Stimulated activated CD8-positive, alpha-beta memory T cell treated with anti-CD3 and anti-CD28 coated beads, Interleukin-12 subunit alpha, Interleukin-12 subunit beta, amount 100 ng/mL, for 1 hour (primary cell): ENCODE measurements around the gene PLEKHA7.
"Not testable (repeated sequence)": the region's sequence is repeated elsewhere in the genome, so short reads cannot be mapped to it uniquely, and the experiment has no call there.

Experiments
- DNase-seq: peaks from one replicate; pipeline ENCODE4 v3.0.0-alpha.2; 2020; ENCODE audit warnings: low read depth

The PLEKHA7 gene

GRCh38 chr11:16904761-16905160 is 109.5 kb downstream of the PLEKHA7 start:
- DNase-seq: not testable (repeated sequence)

DNA sequence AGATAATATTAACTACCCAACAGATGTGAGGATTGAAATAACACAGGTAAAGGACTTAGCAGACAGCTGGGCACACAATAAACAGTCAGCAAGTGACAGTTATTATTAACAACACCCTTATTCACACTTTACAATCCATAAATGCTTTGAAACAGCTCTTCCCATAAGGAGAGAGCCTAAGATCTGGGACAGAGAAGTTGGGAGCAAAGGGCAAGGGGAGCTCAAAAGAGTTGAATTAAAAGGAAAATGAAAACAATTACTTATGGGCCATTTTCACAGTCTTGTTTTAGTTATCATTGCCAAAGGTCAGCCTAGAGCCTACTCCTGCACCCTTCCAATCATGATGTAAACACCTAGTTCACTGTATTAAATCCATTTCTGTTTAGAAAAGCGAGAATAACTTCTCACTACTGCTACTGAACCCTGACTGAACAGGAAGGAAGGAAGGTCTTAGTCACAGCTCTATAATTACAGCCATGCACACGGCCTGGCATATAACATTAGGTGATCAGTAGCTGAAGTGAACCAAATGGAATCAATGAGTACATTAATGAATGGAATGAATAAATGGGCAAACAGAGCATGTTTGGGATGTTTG is 111.3 kb downstream of the PLEKHA7 start:
- DNase-seq: no peak

- no peak for DNase-seq
Measured at GRCh38 chr11:16902182-16902581, 112.0 kb downstream of the PLEKHA7 start.

GRCh38 chr11:16900491-16900890 is 113.7 kb downstream of the PLEKHA7 start:
- no peak for DNase-seq

GRCh38 chr11:16899708-16900303 is 114.4 kb downstream of the PLEKHA7 start:
- no peak for DNase-seq

DNA sequence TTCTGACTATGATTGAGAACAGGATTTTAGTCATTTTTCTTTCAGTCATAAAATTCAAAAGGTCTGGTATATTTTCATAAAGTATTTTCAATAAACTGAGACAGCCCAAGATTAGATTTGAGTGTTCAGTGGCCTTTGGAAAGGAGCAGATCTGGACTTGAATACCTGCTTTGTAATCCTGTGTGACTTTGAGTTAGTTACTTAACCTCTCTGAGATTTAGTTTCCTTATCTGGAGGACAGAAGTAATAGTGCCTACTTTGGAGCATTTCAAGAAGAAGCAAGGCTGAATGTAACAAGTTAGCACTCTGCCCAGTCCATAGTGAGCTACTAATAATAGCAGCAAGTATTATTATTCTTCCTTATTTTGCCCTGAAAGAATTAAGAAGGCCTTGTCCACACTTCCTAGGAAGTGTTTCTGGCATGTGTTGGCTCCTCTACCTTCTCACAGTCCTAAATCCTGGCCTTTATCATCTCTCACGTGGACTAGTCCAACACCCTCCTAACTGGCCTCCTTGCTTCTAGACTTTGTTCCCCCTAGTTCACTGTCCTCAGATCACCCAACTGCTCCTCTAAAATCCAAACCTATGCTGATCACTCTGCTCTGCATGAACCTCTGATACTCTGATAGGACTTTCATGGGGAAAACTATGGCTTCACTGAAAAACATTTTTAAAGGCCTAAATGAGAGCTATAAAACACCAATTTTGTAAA is 115.8 kb downstream of the PLEKHA7 start:
- DNase-seq: no peak

DNA sequence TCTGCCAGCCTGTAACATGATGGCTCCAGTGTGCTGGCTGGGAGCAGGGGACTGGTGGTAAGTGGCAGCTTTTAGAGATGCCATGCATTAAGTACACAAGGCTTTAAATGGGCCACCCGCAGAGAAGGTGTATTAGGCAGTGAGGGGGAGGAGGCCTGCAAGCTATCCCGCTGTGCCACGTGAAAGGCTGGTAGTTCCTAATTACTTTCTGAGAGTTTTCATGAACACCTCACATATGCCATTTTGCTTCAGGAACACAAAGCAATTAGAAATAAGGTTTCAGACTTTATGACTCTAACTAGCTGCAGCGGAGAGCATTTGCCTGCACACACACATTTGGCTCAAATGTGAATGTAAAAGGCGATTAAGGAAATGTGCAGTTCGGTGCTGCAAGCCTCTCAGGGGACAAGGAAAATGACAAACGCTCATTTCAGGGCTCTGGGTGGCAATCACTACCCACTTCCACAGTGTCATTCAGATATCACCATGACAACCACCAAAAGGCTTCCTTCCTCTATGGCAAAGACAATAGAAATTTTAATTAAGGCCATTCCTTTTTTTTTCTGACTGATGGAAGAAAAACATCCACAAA is 116.6 kb downstream of the PLEKHA7 start:
- no peak for DNase-seq

DNA sequence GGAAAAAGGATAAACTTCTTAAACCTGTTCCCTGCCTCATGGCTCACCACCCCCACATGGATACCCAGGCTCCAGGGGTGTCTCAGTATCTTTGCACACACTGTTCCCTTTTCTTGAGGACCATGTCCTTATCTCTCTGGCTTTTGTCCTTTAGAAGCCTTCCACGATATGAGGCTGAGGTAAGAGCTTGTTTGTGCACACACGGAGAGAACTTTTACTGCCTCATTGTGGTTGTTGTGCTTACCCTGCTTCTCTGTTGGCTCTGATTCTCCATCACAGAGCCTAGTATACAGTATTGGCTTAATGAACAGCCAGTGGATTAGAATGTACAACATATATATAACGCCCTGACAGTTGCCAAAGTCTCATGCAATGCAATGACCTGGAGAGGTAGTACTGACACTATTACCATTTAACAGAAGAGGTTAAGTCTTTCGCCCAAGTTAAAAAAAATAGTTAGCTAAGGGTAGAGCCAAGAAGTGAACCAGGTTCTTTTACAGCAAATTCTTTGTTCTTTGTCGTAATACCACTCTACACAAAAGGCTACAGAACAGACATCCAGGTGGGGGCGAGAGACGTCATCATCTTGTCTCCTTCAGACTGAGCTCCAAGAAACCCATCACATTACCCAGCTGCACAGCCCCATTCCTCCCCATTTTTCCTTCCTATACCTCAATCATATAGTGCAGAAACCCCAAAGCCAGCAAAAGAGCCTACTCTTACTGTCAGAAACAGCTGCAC is 117.3 kb downstream of the PLEKHA7 start:
- DNase-seq: no peak

GRCh38 chr11:16895306-16895705 is 118.9 kb downstream of the PLEKHA7 start:
- no peak for DNase-seq

GRCh38 chr11:16893456-16894066 is 120.7 kb downstream of the PLEKHA7 start:
- no peak for DNase-seq

GRCh38 chr11:16891964-16892363 is 122.2 kb downstream of the PLEKHA7 start:
- DNase-seq: no peak

DNA sequence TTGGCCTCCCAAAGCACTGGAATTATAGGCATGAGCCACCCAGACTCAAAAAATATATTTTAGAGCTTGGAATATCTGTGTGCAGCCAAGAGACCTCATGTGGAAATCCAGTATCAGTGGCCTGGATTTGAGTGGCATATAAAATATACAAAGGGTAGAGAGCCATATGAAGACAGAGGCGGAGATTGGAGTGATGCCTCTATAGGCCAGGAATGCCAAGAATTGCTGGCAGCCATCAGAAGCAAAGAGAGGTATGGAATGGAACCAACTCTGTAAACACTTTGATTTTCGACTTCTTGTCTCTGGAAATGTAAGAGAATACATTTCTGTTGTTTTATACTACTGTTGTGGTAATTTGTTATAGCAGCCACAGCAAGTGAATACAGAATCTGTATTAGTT is 123.0 kb downstream of the PLEKHA7 start:
- no peak for DNase-seq

DNA sequence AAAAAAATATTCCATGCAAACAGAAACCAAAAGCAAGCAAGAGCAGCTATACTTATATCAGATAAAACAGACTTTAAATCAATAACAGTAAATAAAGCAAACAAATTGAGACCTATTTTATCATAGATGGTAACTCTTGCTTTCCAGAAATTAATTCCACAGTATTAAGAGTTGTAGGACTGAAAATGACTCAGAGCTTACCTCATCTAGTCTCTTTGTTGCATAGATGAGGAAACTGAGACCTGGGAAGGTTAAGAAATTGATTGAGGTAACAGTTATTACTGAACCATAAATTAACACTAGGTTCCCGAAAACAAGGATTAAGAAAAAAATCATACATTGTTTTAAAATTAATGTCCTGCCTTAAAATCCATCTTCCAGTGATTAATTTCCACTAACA is 123.8 kb downstream of the PLEKHA7 start:
- no peak for DNase-seq

- DNase-seq: no peak
Measured at GRCh38 chr11:16889905-16890304, 124.3 kb downstream of the PLEKHA7 start.

GRCh38 chr11:16889010-16889409 is 125.2 kb downstream of the PLEKHA7 start:
- DNase-seq: not testable (repeated sequence)

GRCh38 chr11:16887887-16888286 is 126.3 kb downstream of the PLEKHA7 start:
- DNase-seq: not testable (repeated sequence)

- no peak for DNase-seq
Measured at GRCh38 chr11:16883174-16883573, 131.0 kb downstream of the PLEKHA7 start.

GRCh38 chr11:16881766-16882165 is 132.4 kb downstream of the PLEKHA7 start:
- no peak for DNase-seq

DNA sequence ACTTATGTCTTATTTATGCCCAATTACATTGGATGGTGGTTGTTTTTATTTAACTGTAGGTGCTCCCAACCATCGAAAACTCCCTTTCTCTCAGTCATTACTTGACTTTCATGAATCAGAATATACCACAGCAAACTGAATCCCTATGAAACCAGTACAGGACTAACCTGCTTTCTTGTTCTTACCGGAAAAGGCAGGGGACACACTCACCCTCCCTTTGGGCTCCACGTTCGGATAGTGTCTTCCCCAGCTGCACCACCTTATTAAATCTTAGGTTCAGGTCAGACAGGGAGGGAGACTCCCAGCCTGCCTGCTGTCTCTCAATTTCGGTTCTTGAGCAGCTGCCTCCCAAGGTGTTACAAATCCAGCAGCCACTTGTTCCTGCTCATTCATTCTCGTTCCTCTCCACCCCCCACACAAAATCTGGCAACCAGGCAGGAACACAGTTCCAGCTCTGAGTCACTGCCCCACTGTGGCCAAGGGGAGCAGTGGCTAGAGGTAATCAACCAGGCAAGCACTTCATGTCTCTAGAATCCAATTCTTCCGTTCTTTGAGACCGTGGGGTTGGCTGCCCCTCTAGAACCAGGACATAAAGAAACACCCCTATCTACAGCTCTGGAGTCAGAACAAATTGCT is 133.0 kb downstream of the PLEKHA7 start:
- DNase-seq: no peak

DNA sequence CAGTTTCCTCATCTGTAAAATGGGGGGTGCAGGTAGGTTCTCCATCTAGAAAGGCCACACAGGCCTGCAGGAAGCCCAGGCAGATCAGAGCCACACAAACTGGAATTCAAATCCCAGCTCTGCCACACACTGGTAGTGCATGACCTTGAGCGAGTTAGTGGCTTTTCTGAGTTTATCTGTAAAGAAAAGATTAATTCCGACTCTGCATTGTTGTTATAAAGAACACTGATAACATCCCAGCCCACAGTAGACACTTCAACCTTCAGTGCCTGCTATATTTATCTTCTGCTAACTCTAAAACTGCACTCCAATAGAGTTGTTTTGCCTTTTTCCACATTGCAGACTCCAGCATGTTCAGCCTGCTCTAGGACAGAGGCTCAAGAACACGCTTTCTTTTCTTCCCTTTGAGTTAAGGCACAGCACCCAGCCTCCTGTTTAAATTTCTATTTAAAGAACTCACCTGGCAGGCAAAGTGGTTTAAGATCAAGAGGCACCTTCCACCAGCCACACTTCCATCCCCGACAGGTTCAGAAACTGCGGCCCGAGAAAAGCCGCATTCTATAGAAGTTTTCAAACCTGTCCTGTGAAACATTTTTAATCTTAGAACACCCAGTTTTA is 133.9 kb downstream of the PLEKHA7 start:
- no peak for DNase-seq

- no peak for DNase-seq
Measured at GRCh38 chr11:16879690-16880089, 134.5 kb downstream of the PLEKHA7 start.
